ENCODE data around the gene TMEM269.

Gene TMEM269

DNA sequence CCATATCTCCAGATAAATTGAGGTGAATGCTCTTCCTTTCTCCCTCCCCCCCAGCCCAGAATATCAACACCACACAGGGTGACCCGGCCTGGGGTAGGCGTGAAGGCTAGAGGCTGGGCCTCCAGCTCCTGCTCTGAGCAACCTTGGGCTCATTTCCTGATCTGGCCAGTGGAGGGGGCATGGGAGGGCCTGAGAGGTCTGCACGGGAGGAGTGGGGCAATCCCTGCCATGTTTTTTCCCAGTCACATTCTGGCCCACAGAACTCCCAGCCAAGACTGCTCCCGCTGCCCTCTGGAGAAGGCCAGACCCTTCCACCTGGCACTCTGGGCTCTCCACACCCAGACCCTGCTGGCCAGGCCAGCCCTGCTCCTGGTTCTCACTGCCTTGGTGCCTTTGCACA lies 48.6 kb upstream of the TMEM269 start:
- H2AFZ ChIP-seq (ENCODE audit: low read depth, low read length, severe bottlenecking) = no peak overlapping the region
- no peaks in the 10 kb centered on the region for H3F3A ChIP-seq (ENCODE audit: insufficient read depth)
- no peaks in the 10 kb centered on the region for H4K20me1 ChIP-seq (ENCODE audit: low read depth, low read length)
- no peak overlapping the region for H3K27ac ChIP-seq (ENCODE audit: low read depth, low read length)
- no peak overlapping the region for H3K4me3 ChIP-seq (ENCODE audit: insufficient read depth, low read length, poor library complexity, severe bottlenecking)
- no peak for TF ChIP-seq CTCF (IDR thresholded peaks at IDR 0.05; ENCODE audit: insufficient read depth, low read length, poor library complexity, severe bottlenecking)
- TF ChIP-seq EZH2phosphoT487 (conservative IDR thresholded peaks at IDR 0.05; ENCODE audit: low read length) = no peak
- no peaks in the 10 kb centered on the region for H3K9me2 ChIP-seq (replicated peaks; ENCODE audit: insufficient read depth, low read length)
- H3K27me3 ChIP-seq (ENCODE audit: low read length) = no peaks in the 10 kb centered on the region
- no peaks in the 10 kb centered on the region for H3K9me3 ChIP-seq (ENCODE audit: insufficient read depth, low read length)
- no peaks in the 10 kb centered on the region for H3K36me3 ChIP-seq (ENCODE audit: low read length)
- no peak overlapping the region for H3K4me2 ChIP-seq (ENCODE audit: low read depth, low read length, poor library complexity, severe bottlenecking)
- no peaks in the 10 kb centered on the region for H3K79me2 ChIP-seq (ENCODE audit: insufficient read depth, low read length)
- H3K9ac ChIP-seq (ENCODE audit: low read length) = no peak overlapping the region

DNA sequence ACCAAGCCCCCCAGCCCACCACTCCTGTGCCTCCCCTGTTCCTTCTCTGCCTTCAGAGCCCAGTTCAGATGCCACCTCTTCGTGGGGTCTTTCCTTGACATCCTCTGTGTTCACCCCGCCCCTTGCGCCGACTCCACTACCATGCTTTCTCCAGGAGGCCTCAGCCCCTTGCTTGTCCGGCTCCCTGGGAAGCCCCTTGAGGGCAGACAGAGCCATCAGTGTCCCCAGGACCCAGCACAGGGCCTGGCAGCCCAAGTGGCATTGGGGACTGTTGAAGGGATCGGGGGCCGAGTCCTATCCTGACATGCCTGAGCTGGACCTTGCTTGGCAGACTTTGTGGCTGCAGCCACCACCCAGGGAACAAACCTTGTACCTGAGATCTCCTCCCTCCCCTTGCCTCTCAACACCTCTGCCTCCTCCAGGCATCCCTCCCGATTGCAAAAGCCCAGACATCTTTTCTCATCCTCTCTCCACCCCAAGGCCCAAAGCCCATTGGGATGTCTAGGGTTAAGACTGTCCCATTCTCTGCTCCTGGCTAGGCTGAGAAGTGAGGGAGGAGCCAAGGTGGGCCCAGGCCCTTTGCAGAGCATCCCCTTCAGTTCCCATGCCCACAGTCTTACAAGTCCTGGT lies 48.1 kb upstream of the TMEM269 start:
- Histone ChIP-seq H3K4me3 (ENCODE audit: insufficient read depth, low read length, poor library complexity, severe bottlenecking) (no peak overlapping the region), H4K20me1 (ENCODE audit: low read depth, low read length) (no peaks in the 10 kb centered on the region), H3F3A (ENCODE audit: insufficient read depth) (no peaks in the 10 kb centered on the region), H3K27ac (ENCODE audit: low read depth, low read length) (no peak overlapping the region), H2AFZ (ENCODE audit: low read depth, low read length, severe bottlenecking) (no peak overlapping the region), H3K27me3 (ENCODE audit: low read length) (no peaks in the 10 kb centered on the region), H3K79me2 (ENCODE audit: insufficient read depth, low read length) (no peaks in the 10 kb centered on the region), H3K9me2 (replicated peaks; ENCODE audit: insufficient read depth, low read length) (no peaks in the 10 kb centered on the region), H3K4me2 (ENCODE audit: low read depth, low read length, poor library complexity, severe bottlenecking) (no peak overlapping the region), H3K9ac (ENCODE audit: low read length) (no peak overlapping the region), H3K36me3 (ENCODE audit: low read length) (no peaks in the 10 kb centered on the region), H3K9me3 (ENCODE audit: insufficient read depth, low read length) (no peaks in the 10 kb centered on the region)
- TF ChIP-seq EZH2phosphoT487 (conservative IDR thresholded peaks at IDR 0.05; ENCODE audit: low read length) (no peak), CTCF (IDR thresholded peaks at IDR 0.05; ENCODE audit: insufficient read depth, low read length, poor library complexity, severe bottlenecking) (no peak)

GRCh38 chr1:42737257-42737656 lies 47.5 kb upstream of the TMEM269 start:
- no peaks in the 10 kb centered on the region for H3K27me3 ChIP-seq (ENCODE audit: low read length)
- H3K9me2 ChIP-seq (replicated peaks; ENCODE audit: insufficient read depth, low read length) = no peaks in the 10 kb centered on the region
- no peaks in the 10 kb centered on the region for H3F3A ChIP-seq (ENCODE audit: insufficient read depth)
- H3K36me3 ChIP-seq (ENCODE audit: low read length) = no peaks in the 10 kb centered on the region
- no peaks in the 10 kb centered on the region for H4K20me1 ChIP-seq (ENCODE audit: low read depth, low read length)
- H3K4me3 ChIP-seq (ENCODE audit: insufficient read depth, low read length, poor library complexity, severe bottlenecking) = no peak overlapping the region
- H3K79me2 ChIP-seq (ENCODE audit: insufficient read depth, low read length) = no peaks in the 10 kb centered on the region
- no peaks in the 10 kb centered on the region for H3K9me3 ChIP-seq (ENCODE audit: insufficient read depth, low read length)
- no peak overlapping the region for H3K27ac ChIP-seq (ENCODE audit: low read depth, low read length)
- no peak overlapping the region for H2AFZ ChIP-seq (ENCODE audit: low read depth, low read length, severe bottlenecking)
- no peak overlapping the region for H3K4me2 ChIP-seq (ENCODE audit: low read depth, low read length, poor library complexity, severe bottlenecking)
- TF ChIP-seq CTCF (IDR thresholded peaks at IDR 0.05; ENCODE audit: insufficient read depth, low read length, poor library complexity, severe bottlenecking) = no peak
- TF ChIP-seq EZH2phosphoT487 (conservative IDR thresholded peaks at IDR 0.05; ENCODE audit: low read length) = no peak
- H3K9ac ChIP-seq (ENCODE audit: low read length) = no peak overlapping the region
